GM12878 (cell line): ENCODE data around the gene PPL. TPM values are rescaled to one million over a fixed set of nuclear protein-coding genes. Genes with fewer than 3 reads are reported as not detected.

Source experiments
- ATAC-seq: fragments of 200-7000 bp; cut with Tn5 transposase; 3 replicates; pipeline ENCODE4 v1.9.1; 2020; ENCODE audit warnings: mild to moderate bottlenecking, moderate library complexity
- BruUV-seq: library from RNA; stranded (reverse); fragments of 400-500 nt; replicated peaks from 2 replicates; lab custom pipeline; 2021; lab: Mats Ljungman, UMichigan
- CTCF ChIA-PET: fragments of 300-600 bp; sonication (Branson Sonifier 250); formaldehyde crosslinking; extraction: SDS; loops from one replicate; lab custom pipeline; 2021; ENCODE audit warnings: inconsistent platforms; lab: Yijun Ruan, JAX
- POLR2A ChIA-PET: fragments of 350-600 bp; formaldehyde crosslinking; extraction: SDS; loops from one replicate; lab custom pipeline; 2021; ENCODE audit warnings: inconsistent platforms; lab: Charles Lee
- RAD21 ChIA-PET: fragments of 300-600 bp; sonication (Branson Sonifier 250); formaldehyde crosslinking; loops from one replicate; lab custom pipeline; 2023; ENCODE audit warnings: antibody characterized with exemption; ENCODE audit not compliant: unreplicated experiment; lab: Charles Lee
- SMC1A ChIA-PET: fragments of 300-600 bp; sonication (Branson Sonifier 250); formaldehyde crosslinking; loops from one replicate; lab custom pipeline; 2023; ENCODE audit not compliant: unreplicated experiment, uncharacterized antibody; lab: Charles Lee
- DNase-seq: peaks from one replicate; pipeline ENCODE4 v3.0.0-alpha.2; 2011; ENCODE audit warnings: low read depth, low spot score
- FAIRE-seq: peaks from 3 replicates; lab custom pipeline; 2011; peaks lifted over from hg19 to GRCh38; lab: Jason Lieb, UNC
- H2AFZ ChIP-seq: 2 replicates; pipeline ENCODE4 v1.6.0; 2011; ENCODE audit warnings: low read depth, low read length, control low read depth; ENCODE audit not compliant: control insufficient read depth
- H3K27ac ChIP-seq: 2 replicates; pipeline ENCODE4 v1.5.1; 2011; ENCODE audit warnings: control low read depth; ENCODE audit not compliant: control insufficient read depth, insufficient read depth
- H3K27me3 ChIP-seq, 2 experiments: replicated peaks in 1 of 2; 2 replicates each; pipeline versions ENCODE4 v1.6.0 to v1.6.1; 2011; ENCODE audit warnings: low read length in 1 of 2; ENCODE audit not compliant: control insufficient read depth in 2 of 2, insufficient read depth in 2 of 2
- H3K36me3 ChIP-seq, 2 experiments: 2 replicates each; pipeline ENCODE4 v1.5.1; 2011; ENCODE audit warnings: low read length in 1 of 2; ENCODE audit not compliant: control insufficient read depth in 2 of 2, insufficient read depth in 2 of 2
- H3K4me1 ChIP-seq: 2 replicates; pipeline ENCODE4 v1.6.1; 2011; ENCODE audit warnings: mild to moderate bottlenecking, low read length, moderate library complexity, mixed read lengths; ENCODE audit not compliant: control insufficient read depth, insufficient read depth
- H3K4me2 ChIP-seq: 2 replicates; pipeline ENCODE4 v1.6.0; 2011; ENCODE audit warnings: control low read depth; ENCODE audit not compliant: control insufficient read depth, insufficient read depth
- H3K4me3 ChIP-seq: fragments of 200-600 bp; sonication (generic); 2 replicates; pipeline ENCODE4 v1.5.1; 2016
- H3K79me2 ChIP-seq: 2 replicates; pipeline ENCODE4 v1.6.0; 2011; ENCODE audit warnings: low read length; ENCODE audit not compliant: control insufficient read depth, insufficient read depth
- H3K9ac ChIP-seq: 2 replicates; pipeline ENCODE4 v1.8.0; 2011; ENCODE audit warnings: low read length, control low read depth, mixed read lengths; ENCODE audit not compliant: control insufficient read depth, insufficient read depth
- H3K9me3 ChIP-seq: replicated peaks from 3 replicates; pipeline ENCODE4 v1.5.1; 2011; ENCODE audit warnings: mild to moderate bottlenecking, low read length; ENCODE audit not compliant: control insufficient read depth, insufficient read depth
- H4K20me1 ChIP-seq: 2 replicates; pipeline ENCODE4 v1.6.0; 2011; ENCODE audit not compliant: control insufficient read depth, insufficient read depth
- NFYB ChIP-seq: IDR thresholded peaks from 2 replicates; pipeline ENCODE4 v1.6.1; 2011; ENCODE audit warnings: low read depth, mild to moderate bottlenecking, low read length, improper control_type of control experiment, moderate library complexity; ENCODE audit not compliant: insufficient read depth
- NR2F1 ChIP-seq: fragments of 450-650 bp; conservative IDR thresholded peaks from 2 replicates; pipeline ENCODE4 v1.6.1; 2017; ENCODE audit warnings: mild to moderate bottlenecking
- PAX5 ChIP-seq: IDR thresholded peaks from 2 replicates; pipeline ENCODE4 v1.6.1; 2011; ENCODE audit warnings: low read depth, low read length, borderline replicate concordance
- RUNX3 ChIP-seq: IDR thresholded peaks from 2 replicates; pipeline ENCODE4 v1.6.1; 2012; ENCODE audit warnings: low read length, inconsistent platforms
- SPI1 ChIP-seq: IDR thresholded peaks from 2 replicates; pipeline ENCODE4 v1.6.1; 2011; ENCODE audit warnings: low read depth, mild to moderate bottlenecking, low read length, moderate library complexity, borderline replicate concordance; ENCODE audit not compliant: insufficient read depth
- SUZ12 ChIP-seq: fragments of 200-600 bp; sonication (generic); IDR thresholded peaks from one replicate; pipeline ENCODE4 v1.6.1; 2018; ENCODE audit warnings: antibody characterized with exemption, mild to moderate bottlenecking; ENCODE audit not compliant: unreplicated experiment
- YY1 ChIP-seq: IDR thresholded peaks from 2 replicates; pipeline ENCODE4 v1.6.1; 2011; ENCODE audit warnings: low read depth, mild to moderate bottlenecking, low read length
- WGBS: methylation state at CpG from one replicate; pipeline ENCODE4 v1.1.6; 2016; ENCODE audit warnings: low lambda C conversion rate; ENCODE audit not compliant: insufficient replicate concordance, insufficient coverage; ENCODE audit errors: missing lambda C conversion rate; 5-methylcytosine and 5-hydroxymethylcytosine counted together
- in situ Hi-C: fragments of 300-500 bp; cut with MboI; formaldehyde crosslinking; loops from 9 replicates; pipeline ENCODE4 v1.14.3; 2018; ENCODE audit warnings: mixed read lengths
- intact Hi-C: fragments of 100-400 bp; cut with micrococcal nuclease; formaldehyde crosslinking; loops from one replicate; pipeline ENCODE4 v1.14.2; 2022; ENCODE audit not compliant: unreplicated experiment
- polyA plus RNA-seq, 11 experiments: library from polyadenylated mRNA; depleted of rRNA in 4 of 11; unstranded in 6 of 11; stranded (reverse) in 5 of 11; fragments of >200 nt; fragmentation: Nextera tagmentation in 4 of 11; fragmentation: Illumina TruSeq in 1 of 11; extraction: Ambion mirVana in 4 of 11; extraction: Trizol in 1 of 11; gene quantifications; 1 replicate in 1 of 11; 2 replicates in 10 of 11; pipeline versions ENCODE4 v1.2.1 to v1.2.3, GENCODE V29; 2011 to 2016; ENCODE audit warnings: inconsistent platforms in 2 of 11, missing spikeins in 2 of 11, low read depth in 1 of 11
- total RNA-seq, 4 experiments: library from RNA; depleted of rRNA in 3 of 4; stranded (reverse); fragments of >200 nt in 3 of 4; fragmentation: Illumina TruSeq in 1 of 4; extraction: Trizol in 1 of 4; gene quantifications; 2 replicates each; pipeline versions ENCODE4 v1.2.1 to v1.2.3, GENCODE V29; 2013 to 2021
- TF ChIP-seq, protein P1 (sequence below): IDR thresholded peaks from 2 replicates; pipeline ENCODE4 v1.6.1; 2012; ENCODE audit warnings: improper control_type of control experiment, low read depth, low read length; ENCODE audit not compliant: insufficient replicate concordance
- TF ChIP-seq, protein P2 (sequence below): IDR thresholded peaks from 2 replicates; pipeline ENCODE4 v1.6.1; 2012; ENCODE audit warnings: low read depth, low read length, improper control_type of control experiment

Gene PPL
- total and polyA plus RNA-seq, 10 of the 15 experiments (the other 5 are each of a cell fraction or from before 2014, with no cell fraction given), result 0.03 to 0.47 (median 0.05) TPM; not detected in 2

DNA sequence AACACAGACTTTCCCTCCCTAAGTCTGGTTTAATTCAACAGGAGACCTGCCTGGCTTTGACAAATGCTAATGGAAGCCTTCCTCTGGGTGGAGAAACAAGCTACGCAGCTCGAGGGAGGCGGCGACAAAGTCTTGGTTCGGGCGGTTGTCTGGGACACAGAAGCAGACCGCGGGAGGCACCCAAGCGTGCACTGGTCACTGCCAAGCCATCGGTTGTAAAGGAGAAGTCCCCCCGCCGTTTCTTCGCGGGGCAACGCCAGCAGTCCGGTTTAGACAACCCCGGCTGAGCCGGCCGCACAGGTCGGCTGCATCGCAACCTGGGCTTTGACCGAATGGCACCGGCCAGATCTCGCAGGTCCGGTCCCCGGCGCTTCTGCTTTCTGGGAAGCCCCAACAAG, 90.4 kb downstream of the PPL start:
- WGBS, result 3% methylated on average over 27 of the region's 27 CpGs
- in situ Hi-C loops, result loop anchor here (10.0 kb wide), 1 partner anchor 238 kb away; no protein-coding TSS in a partner anchor
- FAIRE-seq (no peak), ATAC-seq (peak; percentile 69), DNase-seq (no peak)
- ChIA-PET RAD21 (interaction anchor here (1.7 kb wide), 1 partner anchor 112 kb away, joined by 8 read pairs; the partner anchor contains the start of genes ANKS3 and DNAAF8), POLR2A (interaction anchor here (0.5 to 1.1 kb wide), 2 partner anchors 27 to 43 kb away, joined by 3 to 4 read pairs; no protein-coding TSS in a partner anchor), SMC1A (no interaction called here), CTCF (interaction anchor here (0.6 kb wide), 1 partner anchor 1134 kb away, joined by 3 read pairs; no protein-coding TSS in a partner anchor)
- H2AFZ ChIP-seq, result peak overlapping the region; percentile 85
- peaks cover 2 to 15% of the 10 kb centered on the region in 2 experiments for H3K36me3 ChIP-seq
- no TSS peak for BruUV-seq
- TF ChIP-seq SUZ12 (no peak), NFYB (peak; percentile 32; the same call in 1 of the 2 replicates), SPI1 (0 out of 2 replicates have a peak, but pooled peaks have one; percentile 45), NR2F1 (no peak), RUNX3 (peak; percentile 37; the same call in 1 of the 2 replicates), YY1 (peak; percentile 37; the same call in 1 of the 2 replicates), PAX5 (peak; percentile 97)
- TF ChIP-seq, protein P1, sequence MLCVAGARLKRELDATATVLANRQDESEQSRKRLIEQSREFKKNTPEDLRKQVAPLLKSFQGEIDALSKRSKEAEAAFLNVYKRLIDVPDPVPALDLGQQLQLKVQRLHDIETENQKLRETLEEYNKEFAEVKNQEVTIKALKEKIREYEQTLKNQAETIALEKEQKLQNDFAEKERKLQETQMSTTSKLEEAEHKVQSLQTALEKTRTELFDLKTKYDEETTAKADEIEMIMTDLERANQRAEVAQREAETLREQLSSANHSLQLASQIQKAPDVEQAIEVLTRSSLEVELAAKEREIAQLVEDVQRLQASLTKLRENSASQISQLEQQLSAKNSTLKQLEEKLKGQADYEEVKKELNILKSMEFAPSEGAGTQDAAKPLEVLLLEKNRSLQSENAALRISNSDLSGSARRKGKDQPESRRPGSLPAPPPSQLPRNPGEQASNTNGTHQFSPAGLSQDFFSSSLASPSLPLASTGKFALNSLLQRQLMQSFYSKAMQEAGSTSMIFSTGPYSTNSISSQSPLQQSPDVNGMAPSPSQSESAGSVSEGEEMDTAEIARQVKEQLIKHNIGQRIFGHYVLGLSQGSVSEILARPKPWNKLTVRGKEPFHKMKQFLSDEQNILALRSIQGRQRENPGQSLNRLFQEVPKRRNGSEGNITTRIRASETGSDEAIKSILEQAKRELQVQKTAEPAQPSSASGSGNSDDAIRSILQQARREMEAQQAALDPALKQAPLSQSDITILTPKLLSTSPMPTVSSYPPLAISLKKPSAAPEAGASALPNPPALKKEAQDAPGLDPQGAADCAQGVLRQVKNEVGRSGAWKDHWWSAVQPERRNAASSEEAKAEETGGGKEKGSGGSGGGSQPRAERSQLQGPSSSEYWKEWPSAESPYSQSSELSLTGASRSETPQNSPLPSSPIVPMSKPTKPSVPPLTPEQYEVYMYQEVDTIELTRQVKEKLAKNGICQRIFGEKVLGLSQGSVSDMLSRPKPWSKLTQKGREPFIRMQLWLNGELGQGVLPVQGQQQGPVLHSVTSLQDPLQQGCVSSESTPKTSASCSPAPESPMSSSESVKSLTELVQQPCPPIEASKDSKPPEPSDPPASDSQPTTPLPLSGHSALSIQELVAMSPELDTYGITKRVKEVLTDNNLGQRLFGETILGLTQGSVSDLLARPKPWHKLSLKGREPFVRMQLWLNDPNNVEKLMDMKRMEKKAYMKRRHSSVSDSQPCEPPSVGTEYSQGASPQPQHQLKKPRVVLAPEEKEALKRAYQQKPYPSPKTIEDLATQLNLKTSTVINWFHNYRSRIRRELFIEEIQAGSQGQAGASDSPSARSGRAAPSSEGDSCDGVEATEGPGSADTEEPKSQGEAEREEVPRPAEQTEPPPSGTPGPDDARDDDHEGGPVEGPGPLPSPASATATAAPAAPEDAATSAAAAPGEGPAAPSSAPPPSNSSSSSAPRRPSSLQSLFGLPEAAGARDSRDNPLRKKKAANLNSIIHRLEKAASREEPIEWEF, result no peak
- TF ChIP-seq, protein P2, sequence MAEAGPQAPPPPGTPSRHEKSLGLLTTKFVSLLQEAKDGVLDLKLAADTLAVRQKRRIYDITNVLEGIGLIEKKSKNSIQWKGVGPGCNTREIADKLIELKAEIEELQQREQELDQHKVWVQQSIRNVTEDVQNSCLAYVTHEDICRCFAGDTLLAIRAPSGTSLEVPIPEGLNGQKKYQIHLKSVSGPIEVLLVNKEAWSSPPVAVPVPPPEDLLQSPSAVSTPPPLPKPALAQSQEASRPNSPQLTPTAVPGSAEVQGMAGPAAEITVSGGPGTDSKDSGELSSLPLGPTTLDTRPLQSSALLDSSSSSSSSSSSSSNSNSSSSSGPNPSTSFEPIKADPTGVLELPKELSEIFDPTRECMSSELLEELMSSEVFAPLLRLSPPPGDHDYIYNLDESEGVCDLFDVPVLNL, result no peak
- intact Hi-C loops, result loop anchor here (2.0 to 10.0 kb wide), 3 partner anchors 78 to 248 kb away; partner anchors contain the start of genes EEF2KMT and SEC14L5
- H3K27ac ChIP-seq, result peak overlapping the region; percentile 85
- peaks cover 62% of the 10 kb centered on the region for H3K79me2 ChIP-seq
- H3K4me3 ChIP-seq, result peak overlapping the region; percentile 81
- no peaks in the 10 kb centered on the region for H3K27me3 ChIP-seq
- H3K4me2 ChIP-seq, result peak overlapping the region; percentile 100
- peak overlapping the region; percentile 87 for H3K9ac ChIP-seq
- no peaks in the 10 kb centered on the region for H3K4me1 ChIP-seq
- no peaks in the 10 kb centered on the region for H3K9me3 ChIP-seq
- H4K20me1 ChIP-seq, result no peaks in the 10 kb centered on the region
